ENCODE measurements around the gene ABI3BP. TPM values are rescaled to one million over a fixed set of nuclear protein-coding genes. Genes with fewer than 3 reads are reported as not detected.

ABI3BP gene
- total RNA-seq, 4 donors from 2014 or later, result 37.4 to 155 (median 112) TPM

DNA sequence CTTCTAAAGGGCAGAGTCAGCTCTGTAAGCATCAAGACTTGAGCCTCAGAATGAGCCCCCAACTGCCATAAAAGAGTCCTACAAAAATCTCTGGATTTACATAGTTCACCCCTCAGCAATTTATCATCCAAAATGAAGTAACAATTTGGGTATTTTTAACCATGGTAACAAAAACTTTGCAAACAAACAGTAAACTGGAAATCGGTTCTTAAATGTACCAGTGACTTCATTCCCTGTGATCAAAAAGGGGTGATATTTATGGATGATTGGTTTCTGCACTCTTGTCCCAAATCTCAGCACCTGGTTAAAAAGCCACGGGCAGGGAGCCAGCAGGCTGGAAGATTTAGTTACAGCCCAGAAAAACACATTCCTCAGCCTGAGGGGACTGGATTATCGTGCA, 210.3 kb downstream of the ABI3BP start:
- DNase-seq (ENCODE audit: low spot score), result no peak
- TF ChIP-seq CTCF (IDR thresholded peaks at IDR 0.05), result no peak
- ATAC-seq (ENCODE audit: low FRiP score), result no peak

- no peak for TF ChIP-seq CTCF (IDR thresholded peaks at IDR 0.05)
- no peak for DNase-seq (ENCODE audit: low spot score)
- no peak for ATAC-seq (ENCODE audit: low FRiP score)
Measured at GRCh38 chr3:100782348-100782747, 210.9 kb downstream of the ABI3BP start.

DNA sequence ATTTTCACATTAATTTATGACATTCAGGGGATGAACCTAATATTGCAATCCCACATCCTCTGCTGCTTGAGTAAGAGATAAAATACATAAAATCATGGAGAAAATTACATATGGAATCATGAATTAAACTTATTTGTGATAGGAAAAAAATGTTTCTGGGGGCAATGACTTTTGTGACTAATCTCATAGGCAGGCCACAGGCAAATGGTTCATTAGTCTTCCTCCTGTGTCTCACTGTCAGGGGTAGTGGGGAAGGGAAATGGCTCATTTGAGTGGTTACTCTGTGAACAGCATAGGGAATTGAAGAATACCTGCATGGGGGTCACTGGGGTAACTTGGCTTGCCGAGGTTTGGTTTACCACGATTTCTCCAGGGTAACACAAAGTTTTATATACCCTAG, 211.9 kb downstream of the ABI3BP start:
- no peak for DNase-seq (ENCODE audit: low spot score)
- ATAC-seq (ENCODE audit: low FRiP score), result no peak
- TF ChIP-seq CTCF (IDR thresholded peaks at IDR 0.05), result no peak

GRCh38 chr3:100780071-100780622, 213.1 kb downstream of the ABI3BP start:
- DNase-seq (ENCODE audit: low spot score), result no peak
- ATAC-seq (ENCODE audit: low FRiP score), result no peak
- TF ChIP-seq CTCF (IDR thresholded peaks at IDR 0.05), result no peak

DNA sequence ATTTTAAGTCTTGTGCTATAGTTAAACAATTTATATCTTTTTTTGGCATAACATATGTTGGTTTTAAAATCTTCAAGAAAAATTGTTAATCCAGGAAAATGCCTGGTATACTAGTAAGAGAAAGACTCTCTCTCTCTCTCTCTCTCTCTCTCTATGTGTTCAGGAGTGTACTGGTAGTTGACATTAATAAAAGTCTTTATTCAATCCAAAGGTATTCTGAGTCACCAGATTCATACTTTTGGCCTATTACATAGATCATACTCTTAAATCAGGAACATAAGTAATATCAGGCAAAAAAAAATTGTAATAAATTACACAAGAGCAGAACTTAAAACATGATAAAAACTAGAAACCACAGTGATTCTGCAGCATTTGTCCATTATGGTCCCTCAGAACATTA, 213.7 kb downstream of the ABI3BP start:
- ATAC-seq (ENCODE audit: low FRiP score) (no peak), DNase-seq (ENCODE audit: low spot score) (no peak)
- TF ChIP-seq CTCF (IDR thresholded peaks at IDR 0.05), result no peak

DNA sequence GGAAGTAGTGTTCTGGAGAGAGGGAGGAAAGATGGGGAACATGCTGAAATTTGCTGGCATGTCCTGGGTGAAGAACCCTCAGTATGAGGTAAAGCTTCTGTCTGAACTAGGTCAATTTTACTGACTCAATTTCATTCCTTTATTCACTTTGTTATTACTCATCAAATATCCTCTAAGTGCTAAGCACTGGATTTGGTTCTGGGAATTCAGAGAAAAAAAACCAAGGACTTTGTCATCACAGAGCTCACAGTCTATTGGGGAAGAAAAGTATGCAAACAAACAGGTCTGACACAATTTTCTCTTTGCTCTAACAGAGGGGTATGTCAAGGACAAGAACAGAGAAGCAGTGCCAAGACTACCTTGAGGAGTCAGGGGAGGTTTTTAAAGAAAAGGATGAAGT, 215.9 kb downstream of the ABI3BP start:
- DNase-seq (ENCODE audit: low spot score), result no peak
- no peak for TF ChIP-seq CTCF (IDR thresholded peaks at IDR 0.05)
- no peak for ATAC-seq (ENCODE audit: low FRiP score)

GRCh38 chr3:100776746-100777145, 216.5 kb downstream of the ABI3BP start:
- no peak for ATAC-seq (ENCODE audit: low FRiP score)
- TF ChIP-seq CTCF (IDR thresholded peaks at IDR 0.05), result no peak
- DNase-seq (ENCODE audit: low spot score), result no peak
